K562 (cell line): ENCODE results near the gene CDC45. TPM values are rescaled to one million over a fixed set of nuclear protein-coding genes. Genes with fewer than 3 reads are reported as not detected.

Experiments
- AFF1 ChIP-seq, 2 experiments: fragments of 450-650 bp; IDR thresholded peaks; 2 replicates each; pipeline ENCODE4 v1.6.1; 2018; ENCODE audit warnings: mild to moderate bottlenecking in 2 of 2, low read depth in 1 of 2; ENCODE audit not compliant: partially characterized antibody in 2 of 2
- ATF7 ChIP-seq: fragments of 450-650 bp; IDR thresholded peaks from 2 replicates; pipeline ENCODE4 v1.7.1; 2014; ENCODE audit warnings: mild to moderate bottlenecking, moderate library complexity
- CBFB ChIP-seq: sonication (generic); formaldehyde crosslinking; IDR thresholded peaks from 2 replicates; pipeline ENCODE4 v1.4.0; 2020; ENCODE audit warnings: mild to moderate bottlenecking, missing genetic modification reagents
- DEAF1 ChIP-seq: fragments of 450-650 bp; formaldehyde crosslinking; IDR thresholded peaks from 2 replicates; pipeline ENCODE4 v1.4.0; 2020; ENCODE audit warnings: mild to moderate bottlenecking, moderate library complexity
- DIDO1 ChIP-seq: fragments of 450-650 bp; IDR thresholded peaks from 2 replicates; pipeline ENCODE4 v1.6.1; 2016; ENCODE audit warnings: low read depth, missing biosample characterization, missing genetic modification characterization
- FOS ChIP-seq: IDR thresholded peaks from 3 replicates; pipeline ENCODE4 v1.6.1; 2011; ENCODE audit not compliant: insufficient read length; ENCODE audit errors: extremely low read depth
- IRF2 ChIP-seq: sonication (generic); formaldehyde crosslinking; IDR thresholded peaks from 2 replicates; pipeline ENCODE4 v1.8.1; 2022; ENCODE audit warnings: mild to moderate bottlenecking, missing genetic modification reagents
- PYGO2 ChIP-seq: fragments of 450-650 bp; IDR thresholded peaks from 2 replicates; pipeline ENCODE4 v1.6.1; 2016; ENCODE audit warnings: mild to moderate bottlenecking, missing genetic modification characterization, moderate library complexity, missing compliant biosample characterization
- TEAD2 ChIP-seq: fragments of 450-650 bp; IDR thresholded peaks from 2 replicates; pipeline ENCODE4 v1.6.1; 2016; ENCODE audit warnings: missing genetic modification characterization, control low read depth, missing compliant biosample characterization
- TGIF2 ChIP-seq: sonication (generic); formaldehyde crosslinking; IDR thresholded peaks from 2 replicates; pipeline ENCODE4 v1.8.1; 2022; ENCODE audit warnings: mild to moderate bottlenecking, missing genetic modification reagents, moderate library complexity
- ZBTB26 ChIP-seq: fragments of 450-650 bp; formaldehyde crosslinking; IDR thresholded peaks from 2 replicates; pipeline ENCODE4 v1.4.0; 2022; ENCODE audit warnings: missing genetic modification characterization
- ZNF121 ChIP-seq: sonication (generic); formaldehyde crosslinking; conservative IDR thresholded peaks from 2 replicates; pipeline ENCODE4 v1.8.0; 2022; ENCODE audit warnings: missing genetic modification reagents
- ZNF583 ChIP-seq: fragments of 250-450 bp; sonication (Bioruptor Pico); IDR thresholded peaks from 2 replicates; pipeline ENCODE4 v1.4.0; 2020
- polyA plus RNA-seq, 8 experiments: library from polyadenylated mRNA; depleted of rRNA in 4 of 8; stranded (reverse) in 5 of 8; unstranded in 3 of 8; fragments of >200 nt; fragmentation: Nextera tagmentation in 2 of 8; fragmentation: Illumina TruSeq in 1 of 8; extraction: Ambion mirVana in 2 of 8; extraction: Trizol in 1 of 8; gene quantifications; 2 replicates each; pipeline versions ENCODE4 v1.2.1 to v1.2.3, GENCODE V29; 2011 to 2014; ENCODE audit warnings: inconsistent platforms in 1 of 8, missing spikeins in 1 of 8
- total RNA-seq, 7 experiments: library from RNA; depleted of rRNA in 6 of 7; stranded (reverse); fragments of >200 nt in 6 of 7; fragmentation: Illumina TruSeq in 2 of 7; extraction: Trizol in 2 of 7; gene quantifications; 2 replicates each; pipeline versions ENCODE4 v1.2.1 to v1.2.3, GENCODE V29; 2011 to 2021; ENCODE audit warnings: low replicate concordance in 1 of 7

The CDC45 gene
- total and polyA plus RNA-seq, 9 of the 15 experiments (the other 6 are each of a cell fraction or from before 2014, with no cell fraction given): 251 to 580 (median 410) TPM

- TF ChIP-seq DIDO1 (tag): peak; percentile 67; the same call in 1 of the 2 replicates
- no peak for TF ChIP-seq ZBTB26 (CRISPR knock-in tag)
- no peak for TF ChIP-seq AFF1 (IDR thresholded peaks at IDR 0.05; ENCODE audit: low read depth in 1 of 2, partially characterized antibody in 2 of 2)
- peak; percentile 98 for TF ChIP-seq FOS
- peak; percentile 95 for TF ChIP-seq ATF7
- TF ChIP-seq IRF2: no peak
- no peak for TF ChIP-seq CBFB (CRISPR knock-in tag)
- no peak for TF ChIP-seq PYGO2 (tag)
- TF ChIP-seq TGIF2 (CRISPR knock-in tag): no peak
- TF ChIP-seq TEAD2 (tag): no peak
- TF ChIP-seq ZNF121: no peak
- peak; percentile 92 for TF ChIP-seq ZNF583
- no peak for TF ChIP-seq DEAF1 (CRISPR knock-in tag)
Measured at GRCh38 chr22:19447330-19448075, 32.2 kb upstream of the CDC45 start, which contains the start of gene C22orf39 (continued).
